Pulmonary artery endothelial cell (primary cell): Measurements from ENCODE around the gene KAZN. TPM values are rescaled to one million over a fixed set of nuclear protein-coding genes. Genes with fewer than 3 reads are reported as not detected.

Experiments used
- DNase-seq: peaks from one replicate; pipeline ENCODE4 v3.0.0-alpha.2; 2011; ENCODE audit warnings: low read depth, low spot score
- total RNA-seq: library from RNA; depleted of rRNA; stranded (reverse); fragments of >200 nt; gene quantifications from 2 replicates; pipeline ENCODE4 v1.2.3, GENCODE V29; 2014

The KAZN gene
- total RNA-seq, 1 donor from 2014 or later, result 0.73 TPM

DNA sequence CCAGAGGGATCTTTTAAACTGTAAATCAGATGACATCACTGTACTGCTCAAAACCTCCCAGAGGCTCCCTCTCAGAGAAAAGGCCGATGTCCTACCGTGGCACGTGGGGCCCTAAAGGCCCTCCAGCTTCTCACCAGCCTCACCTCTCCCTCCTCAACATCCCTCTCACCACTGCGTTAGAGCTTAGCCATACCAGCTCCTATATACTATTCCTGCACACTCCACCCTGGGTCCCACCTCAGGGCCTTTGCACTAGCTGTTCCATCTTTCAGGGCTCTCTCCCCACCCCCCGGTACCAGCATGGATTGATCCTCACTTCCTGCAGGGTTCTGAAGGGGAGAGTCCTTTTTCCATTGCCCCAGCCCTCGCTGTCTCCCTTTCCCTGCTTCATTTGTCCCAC is 111.8 kb downstream of the KAZN start:
- DNase-seq, result no peak

DNA sequence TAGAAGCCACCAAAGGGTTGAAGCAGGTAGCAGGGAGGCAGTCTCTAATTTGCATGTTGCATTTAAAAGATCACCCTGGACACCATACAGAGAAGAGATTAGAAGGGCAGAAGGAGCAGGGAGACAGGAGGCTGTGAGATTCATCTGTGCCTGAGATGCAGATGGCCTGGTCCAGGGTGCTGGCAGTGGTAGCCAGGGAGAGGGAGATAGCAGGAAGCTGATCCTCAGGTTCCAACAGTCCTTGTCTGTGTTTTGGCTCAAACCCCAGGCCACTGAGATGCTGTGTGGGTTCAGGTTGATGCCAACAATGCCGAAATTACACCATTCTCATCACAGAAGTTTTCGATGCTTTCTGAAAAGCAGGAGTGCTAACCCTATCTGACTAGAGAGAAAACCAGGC is 113.7 kb downstream of the KAZN start:
- DNase-seq, result no peak

DNA sequence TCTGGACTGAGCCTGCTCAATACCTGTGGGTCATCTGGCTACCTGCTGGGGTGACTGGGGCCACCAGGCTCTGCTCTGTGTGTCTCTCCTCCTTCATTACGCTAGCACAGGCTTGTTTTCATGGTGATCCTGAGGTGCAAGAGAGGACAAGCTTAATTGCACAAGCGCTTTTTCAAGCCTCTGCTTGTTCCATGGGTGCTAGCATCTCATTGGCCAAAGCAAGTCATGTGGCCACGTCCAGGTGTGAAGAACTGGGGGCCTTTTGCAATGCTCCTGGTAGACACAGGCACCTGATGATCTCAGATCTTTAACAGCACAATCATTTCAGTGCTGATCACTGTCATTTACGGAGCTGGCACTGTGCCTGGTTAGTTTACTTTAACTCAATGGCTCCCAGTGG is 114.6 kb downstream of the KAZN start:
- no peak for DNase-seq

DNA sequence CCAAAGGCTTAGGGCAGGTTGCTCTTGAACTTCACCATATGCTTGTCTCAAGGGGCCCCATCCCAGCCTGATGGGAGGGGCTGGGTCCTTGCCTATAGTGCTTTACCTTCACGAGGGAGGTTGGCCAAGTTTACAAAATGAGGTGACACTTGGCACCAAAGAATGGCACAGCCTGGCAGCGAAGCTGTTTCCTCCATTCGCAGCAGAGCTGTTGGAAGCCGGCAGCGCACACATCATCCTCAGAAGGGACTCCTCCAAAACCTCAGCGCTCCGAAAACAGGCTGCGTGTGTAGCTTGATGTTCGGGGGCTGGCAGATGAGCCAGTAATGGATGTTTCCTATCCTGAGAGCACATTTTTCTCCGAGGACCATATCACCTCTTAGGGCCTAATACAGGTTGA is 116.8 kb downstream of the KAZN start:
- no peak for DNase-seq

DNA sequence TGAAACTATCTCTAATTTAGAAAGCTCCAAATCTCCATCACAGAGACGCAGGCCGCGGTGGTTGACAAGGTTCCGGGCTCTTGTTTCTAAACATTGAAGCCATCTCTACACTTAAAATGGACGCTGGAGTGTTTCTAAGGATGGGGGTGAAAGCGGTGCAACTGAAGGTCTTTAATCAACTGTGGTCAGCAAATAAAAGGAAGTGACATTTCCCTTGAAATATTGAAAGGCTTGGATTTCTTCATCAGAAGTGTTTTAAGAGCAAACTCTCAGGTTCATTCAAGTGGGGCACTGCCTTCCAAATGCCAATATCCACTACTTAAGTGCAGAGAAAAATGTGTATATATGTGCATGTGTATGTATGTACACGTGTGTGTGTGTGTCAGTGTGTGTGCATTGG is 117.3 kb downstream of the KAZN start:
- no peak for DNase-seq

DNA sequence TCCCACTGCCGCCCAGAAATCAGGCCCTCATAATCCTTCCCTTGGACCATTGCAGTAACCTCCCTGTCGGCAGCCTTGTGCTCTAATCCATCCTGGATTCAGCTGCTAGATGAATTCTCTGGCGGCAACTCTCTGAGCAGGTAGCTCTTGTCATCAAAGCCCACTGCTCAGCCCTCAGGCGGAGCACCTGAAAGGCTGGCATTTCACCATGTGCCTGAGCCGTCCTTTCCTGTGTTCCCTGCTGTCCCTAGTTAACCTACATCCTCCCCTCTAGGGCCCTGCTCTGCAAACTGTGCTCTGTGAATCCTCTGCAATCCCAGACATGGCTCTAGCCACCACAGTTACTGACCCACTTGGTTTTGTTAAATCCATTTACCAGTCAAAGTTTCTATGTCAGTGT is 118.0 kb downstream of the KAZN start:
- no peak for DNase-seq

DNA sequence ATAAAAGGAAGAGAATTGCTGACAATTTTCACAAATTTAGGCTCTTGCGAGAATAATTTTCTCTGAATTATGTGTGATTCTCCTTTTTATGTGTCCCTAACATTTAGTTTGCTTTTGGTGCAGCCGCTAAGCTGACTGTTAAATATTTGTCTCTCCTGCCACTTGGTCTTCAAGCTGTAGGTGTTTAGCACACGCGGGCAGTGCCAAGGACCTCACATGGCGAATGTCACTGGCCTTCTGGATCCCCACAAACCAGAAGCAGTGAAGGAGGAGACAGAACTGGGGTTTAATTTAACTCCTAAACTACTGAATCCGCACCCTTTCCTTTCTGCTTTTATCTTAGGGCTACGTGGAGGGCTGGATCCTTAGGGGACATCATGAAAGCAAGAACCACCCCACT is 120.0 kb downstream of the KAZN start:
- DNase-seq, result no peak

DNA sequence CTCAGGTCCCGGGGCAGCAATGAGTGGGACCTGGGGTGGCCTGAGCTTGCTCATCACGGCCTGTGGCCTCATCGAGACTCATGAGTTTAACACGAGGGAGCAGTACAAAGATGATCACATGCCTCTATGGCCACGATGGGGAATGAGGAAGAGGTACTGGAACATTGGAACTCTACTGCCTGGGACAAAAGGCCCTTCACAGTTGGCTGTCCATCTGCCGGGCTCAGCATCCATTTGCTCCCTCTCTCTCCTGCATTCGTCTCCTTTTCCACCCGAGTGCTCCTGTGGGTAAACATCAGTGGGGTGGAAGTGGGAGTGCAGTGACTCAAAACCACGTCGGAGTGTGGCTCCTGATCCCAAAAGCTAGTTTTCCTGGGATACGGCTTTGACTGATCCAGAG is 124.9 kb downstream of the KAZN start:
- no peak for DNase-seq

DNA sequence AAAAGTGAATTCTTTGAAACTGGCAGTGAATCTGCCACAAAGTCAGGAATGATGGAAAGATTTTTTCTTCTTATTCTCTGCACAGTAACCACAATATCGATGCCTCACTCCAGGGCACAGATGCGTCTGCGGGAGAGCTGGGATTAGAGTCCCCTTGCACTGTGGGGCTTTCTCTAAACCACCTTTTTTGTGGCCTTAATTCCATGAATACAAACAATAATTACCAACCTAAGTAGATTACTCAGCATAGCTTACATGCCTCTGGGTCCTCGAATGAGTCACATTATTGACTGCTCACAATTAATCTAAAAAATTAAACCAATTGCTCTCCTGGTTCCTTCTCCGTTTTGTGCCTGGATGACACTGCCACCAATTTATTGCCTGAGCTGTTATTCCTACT is 125.8 kb downstream of the KAZN start:
- no peak for DNase-seq

DNA sequence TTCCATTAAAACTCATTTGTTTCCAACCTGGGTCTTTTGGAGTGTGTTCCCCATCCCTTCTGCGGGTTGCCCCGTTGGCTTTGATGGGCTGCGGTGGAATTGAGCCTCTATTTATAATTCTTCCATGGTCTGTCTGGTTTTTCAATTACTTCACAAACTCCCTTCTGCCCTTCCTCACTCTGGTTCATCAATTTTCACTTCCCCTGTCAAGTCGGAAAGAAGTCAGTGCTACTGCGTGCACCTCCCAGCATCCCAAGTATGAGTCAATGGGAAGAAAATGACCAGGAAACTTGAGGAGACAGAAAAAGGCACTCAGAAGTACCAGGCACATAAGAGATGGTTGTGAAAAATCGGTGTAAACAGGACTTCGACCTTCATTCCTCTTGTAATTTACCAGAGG is 126.2 kb downstream of the KAZN start:
- DNase-seq, result no peak

DNA sequence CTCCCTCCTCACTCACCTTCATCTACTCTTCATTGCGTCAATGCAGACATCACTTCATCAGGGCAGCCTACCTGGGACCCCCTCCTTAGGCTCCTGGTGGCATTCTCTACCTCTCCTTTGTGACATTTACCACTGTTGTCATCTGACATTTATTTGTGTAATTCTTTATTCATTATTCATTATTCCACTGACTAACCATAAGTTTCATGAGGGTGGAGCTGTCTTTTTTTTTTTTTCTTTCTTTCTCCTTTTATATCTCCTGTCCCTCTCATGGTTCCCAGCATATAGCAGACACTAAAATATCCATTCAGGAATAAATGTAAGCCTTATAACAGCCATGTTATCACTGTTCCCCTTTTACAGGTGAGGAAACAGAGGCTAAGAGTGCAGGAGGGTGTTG is 126.8 kb downstream of the KAZN start:
- no peak for DNase-seq

DNA sequence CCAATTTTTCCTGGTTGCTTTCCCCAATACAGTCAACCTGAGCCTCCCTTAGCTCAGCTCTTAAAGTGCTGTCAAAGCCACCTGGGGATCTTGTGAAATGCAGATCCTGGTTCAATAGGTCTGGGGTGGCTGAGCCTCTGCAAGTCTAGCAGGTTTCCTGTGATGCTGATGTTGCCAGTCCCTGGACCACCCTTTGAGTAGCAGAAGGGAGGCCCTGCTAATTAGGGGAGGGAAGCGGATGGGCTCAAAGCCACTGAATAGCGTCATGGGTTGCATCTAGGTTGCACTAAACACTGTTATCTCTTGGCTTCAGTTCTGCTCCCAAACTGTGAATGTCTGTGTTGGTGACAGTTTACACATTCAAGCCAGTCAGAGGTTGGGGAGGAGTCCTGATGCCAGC is 127.2 kb downstream of the KAZN start:
- DNase-seq, result no peak

DNA sequence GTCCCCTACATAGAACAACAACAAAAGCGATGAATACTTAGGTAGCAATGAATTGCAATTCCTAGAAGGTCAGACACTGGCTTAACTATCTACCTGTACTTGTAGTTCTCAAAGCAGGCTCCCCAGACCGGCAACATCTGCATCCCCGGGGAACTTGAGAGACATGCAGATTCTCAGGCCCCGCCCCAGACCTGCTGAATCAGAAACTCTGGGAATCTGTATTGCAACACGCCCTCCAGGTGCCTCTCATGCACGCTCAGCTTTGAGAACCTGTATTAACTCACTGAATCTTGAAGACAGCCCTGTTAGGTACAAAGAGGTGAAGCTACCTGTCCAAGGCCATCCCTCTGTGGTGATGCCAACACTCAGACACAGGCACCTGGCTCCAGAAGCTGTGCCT is 128.1 kb downstream of the KAZN start:
- DNase-seq, result no peak

DNA sequence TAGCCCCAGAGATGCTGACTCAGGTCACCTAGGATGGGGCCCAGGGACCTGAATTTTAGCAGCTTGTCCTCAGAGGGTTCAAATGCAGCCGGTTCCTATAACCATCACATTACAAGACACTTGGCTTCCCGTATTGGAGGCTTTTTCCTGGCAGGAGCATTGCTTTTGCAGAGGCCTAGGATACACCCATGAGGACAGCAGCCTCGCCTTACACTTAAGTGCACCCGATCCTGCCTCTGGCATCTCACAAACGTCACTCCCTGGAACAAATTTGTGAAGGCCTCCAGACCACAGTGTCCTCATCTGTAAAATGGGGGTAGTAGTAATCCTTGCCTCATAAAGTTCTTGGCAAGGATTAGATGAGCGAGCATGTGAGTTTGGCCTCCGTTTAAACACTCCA is 130.0 kb downstream of the KAZN start:
- DNase-seq, result no peak

DNA sequence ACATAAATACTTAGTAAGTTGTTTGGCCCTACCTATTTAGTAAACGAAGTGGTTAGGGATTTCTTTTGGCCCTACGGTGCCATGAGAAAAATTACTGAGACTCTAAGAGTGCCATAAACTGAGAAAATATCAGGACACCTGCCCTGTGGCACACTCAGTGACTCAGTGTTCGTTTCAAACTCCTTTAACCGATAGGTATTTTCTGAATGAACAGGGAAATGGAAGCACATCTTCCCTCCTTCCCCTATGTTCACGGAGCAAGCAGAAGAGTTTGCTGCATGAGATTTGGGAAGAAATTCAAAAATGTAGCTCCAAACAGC is 134.2 kb downstream of the KAZN start:
- DNase-seq, result no peak

DNA sequence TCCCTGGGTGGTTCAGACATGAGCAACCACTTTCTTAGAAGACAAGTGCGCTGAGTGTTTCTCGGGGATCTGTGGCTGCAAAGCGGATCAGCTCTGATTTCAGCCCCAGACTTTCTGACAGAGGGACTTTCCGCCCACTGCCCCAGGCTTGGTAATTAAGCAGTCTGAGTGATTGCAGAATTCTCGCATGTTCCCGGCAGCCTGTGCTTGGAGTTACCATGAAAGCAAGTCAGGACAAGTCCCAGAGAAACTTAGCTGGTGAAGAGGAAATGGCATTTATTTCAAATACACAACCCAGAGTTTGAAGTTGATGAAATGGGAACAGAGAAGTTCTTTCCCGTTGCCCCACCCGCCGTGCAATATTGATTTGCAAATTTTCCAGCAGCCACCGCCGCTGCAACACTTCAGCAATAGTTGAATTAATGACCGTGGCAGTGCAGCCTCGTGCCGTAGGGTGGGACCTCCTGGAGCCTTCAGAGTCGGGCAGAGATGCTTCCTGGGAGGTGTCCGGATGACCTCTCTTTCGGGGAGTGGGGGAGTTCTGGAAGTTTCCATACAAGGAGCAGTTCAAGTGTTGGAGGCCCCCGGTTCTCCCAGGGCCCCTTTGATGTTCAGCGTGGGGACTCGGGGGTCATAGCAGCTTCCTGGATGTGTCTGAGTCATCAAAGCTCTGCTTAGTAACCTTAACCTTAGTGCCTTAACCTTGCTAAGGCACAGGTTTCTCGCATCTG is 134.7 kb downstream of the KAZN start:
- no peak for DNase-seq

DNA sequence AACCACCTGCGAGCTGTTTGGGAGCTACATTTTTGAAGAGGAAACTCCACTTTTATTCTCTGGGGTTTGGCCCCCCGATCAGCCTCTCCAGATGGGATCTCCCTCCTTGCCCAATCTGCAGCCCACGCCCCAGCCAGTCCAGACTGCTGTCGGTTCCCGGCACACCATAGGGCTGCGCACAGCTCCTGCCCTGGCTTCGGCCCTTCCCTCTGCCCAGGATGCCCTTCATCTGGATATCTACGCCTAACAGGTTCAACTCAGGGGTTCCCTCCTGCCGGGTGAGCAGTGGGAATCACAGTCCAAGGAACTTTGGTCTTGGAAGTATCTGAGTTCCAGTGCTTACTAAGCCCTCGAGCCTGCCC is 135.3 kb downstream of the KAZN start:
- no peak for DNase-seq

DNA sequence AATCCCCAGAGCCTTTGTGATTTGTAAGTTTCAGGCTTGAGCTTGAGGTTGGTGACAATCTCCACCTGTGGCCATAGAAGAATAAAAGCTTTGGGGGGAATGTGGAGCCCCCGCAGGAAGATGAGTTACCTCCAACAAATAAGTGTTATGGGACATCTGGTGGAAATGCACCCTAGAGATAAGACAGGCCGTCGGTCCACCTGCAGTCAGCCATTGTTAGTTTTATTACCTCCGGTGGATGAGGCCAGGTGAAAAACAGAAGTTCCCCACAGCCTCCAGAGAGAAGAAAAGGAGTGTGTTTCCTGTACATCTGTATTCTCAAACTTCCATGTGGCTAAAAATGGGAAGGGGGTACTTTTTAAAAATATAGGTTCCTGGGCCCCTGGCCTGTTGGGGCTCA is 137.4 kb downstream of the KAZN start:
- DNase-seq, result no peak

DNA sequence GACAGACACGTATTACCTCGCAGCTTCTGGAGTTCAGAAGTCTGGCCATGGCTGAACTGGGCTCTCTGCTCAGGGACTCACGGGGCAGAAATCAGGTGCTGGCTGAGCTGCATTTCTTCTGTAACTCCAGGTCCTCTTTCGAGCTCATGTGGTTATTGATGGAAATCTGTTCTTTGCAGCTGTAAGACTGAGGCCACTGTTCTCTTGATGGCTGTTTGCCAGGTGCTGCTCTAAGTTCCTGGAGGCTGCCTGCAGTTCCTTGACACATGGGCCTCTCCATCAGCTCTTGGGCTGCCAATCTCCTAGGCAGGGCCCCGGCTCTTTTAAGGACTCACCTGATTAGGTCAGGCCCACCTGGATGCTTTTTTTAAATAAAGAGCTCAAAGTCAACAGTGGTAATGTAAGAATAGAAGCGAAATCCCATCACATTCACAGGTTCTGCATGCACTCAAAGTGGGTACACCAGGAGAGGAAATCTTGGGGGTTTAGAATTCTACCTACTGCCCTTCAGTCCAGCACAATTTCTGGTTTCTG is 139.1 kb downstream of the KAZN start:
- no peak for DNase-seq

DNA sequence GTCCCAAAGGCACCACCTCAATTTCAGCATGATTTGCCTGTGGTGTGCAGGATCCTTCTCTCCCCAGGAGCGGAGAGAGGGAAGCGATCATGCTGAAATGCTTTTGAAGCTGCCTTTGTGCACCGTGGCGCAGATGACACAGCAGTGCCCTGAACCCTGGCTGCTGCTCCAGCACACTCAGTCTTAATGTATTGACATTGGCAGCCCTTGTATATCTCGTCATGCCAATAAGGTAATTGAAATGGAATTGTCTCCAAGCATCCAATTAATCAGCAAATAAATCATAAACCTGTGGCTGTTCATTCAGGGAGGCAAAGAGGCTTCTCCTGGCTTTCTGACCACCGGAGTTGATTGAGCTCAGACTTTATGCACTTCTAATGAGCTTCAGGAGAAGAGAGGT is 139.8 kb downstream of the KAZN start:
- no peak for DNase-seq

DNA sequence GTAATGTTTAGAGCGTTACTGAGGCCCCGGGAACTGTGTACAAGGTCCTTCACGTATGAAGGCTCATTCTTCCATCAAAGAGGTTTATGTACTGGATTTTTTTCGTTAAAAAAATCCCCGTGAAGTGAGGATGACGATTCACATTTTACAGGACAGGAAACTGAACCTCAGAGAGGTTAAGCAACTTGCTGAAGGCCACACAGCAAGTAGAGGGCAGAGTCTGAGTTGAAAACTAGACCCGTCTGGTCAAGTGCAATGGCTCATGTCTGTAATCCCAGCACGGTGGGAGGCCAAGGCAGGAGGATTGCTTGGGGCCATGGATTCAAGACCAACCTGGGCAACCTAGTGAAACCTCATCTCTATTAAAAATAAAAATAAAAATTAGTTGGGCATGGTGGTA is 140.2 kb downstream of the KAZN start:
- DNase-seq, result no peak

DNA sequence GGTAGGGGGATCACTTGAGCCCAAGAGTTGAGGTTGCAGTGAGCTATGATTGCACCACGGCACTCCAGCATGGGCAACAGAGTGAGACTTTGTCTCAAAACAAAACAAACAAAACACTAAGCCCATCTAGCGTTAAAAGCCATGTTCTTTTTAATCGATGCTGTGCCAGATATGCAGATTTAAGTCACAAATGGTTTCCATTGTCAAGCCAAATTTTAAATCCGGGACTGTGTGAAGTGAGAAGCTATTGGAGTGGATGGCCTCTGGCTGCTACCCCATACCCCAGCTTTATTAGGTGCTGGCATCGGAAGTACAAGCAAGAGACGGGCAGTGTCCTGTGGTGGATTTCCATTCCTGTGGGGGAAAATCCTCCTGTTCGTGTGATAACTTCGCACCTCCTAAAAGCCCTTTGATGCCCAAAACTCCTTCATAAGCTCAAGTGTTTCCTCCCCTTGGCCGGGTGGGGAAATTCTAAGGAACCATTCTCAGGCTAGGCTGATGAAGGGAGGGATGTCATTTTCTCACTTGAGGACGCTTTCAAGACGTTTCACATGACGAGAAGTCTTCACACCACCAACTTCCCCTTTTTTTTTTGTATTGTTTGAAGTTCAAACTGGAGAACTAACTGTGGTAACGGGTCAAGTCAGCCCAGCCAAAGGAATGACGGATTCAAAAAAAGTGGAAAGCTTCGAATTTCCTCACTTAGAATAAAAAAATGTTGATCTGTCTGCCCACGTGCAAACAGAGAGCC is 140.8 kb downstream of the KAZN start:
- DNase-seq, result no peak

DNA sequence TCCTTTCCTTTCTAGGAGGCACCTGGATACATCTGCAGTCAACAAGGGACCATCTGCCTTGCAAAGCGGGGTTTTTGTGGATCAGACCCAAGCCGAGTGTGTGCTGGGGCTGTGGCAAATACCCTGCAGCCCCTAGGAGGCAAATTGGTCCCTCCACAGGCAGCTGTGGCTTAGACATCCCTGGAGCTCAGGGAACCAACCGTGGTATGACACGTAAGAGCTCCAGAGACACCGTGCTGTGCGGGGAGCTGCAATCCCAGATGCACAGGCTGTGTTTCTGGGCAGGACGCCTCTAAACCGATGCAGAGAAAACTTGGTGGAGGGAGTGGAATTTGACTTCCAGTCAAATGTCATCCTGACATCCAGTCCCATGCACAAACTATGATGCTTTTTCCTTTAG is 141.5 kb downstream of the KAZN start:
- no peak for DNase-seq
